Endometrial microvascular endothelial cells (primary cell): Measurements from ENCODE around the gene RUNX3. TPM values are rescaled to one million over a fixed set of nuclear protein-coding genes. Genes with fewer than 3 reads are reported as not detected.

ENCODE experiments used
- in situ Hi-C: cut with HindIII; loops from 2 replicates; pipeline ENCODE4 v1.10.0; 2017; ENCODE audit warnings: low sequenced_read_pairs, low pct_unique_long_range_greater_than_20kb; ENCODE audit errors: inconsistent ontology term
- total RNA-seq: library from RNA; depleted of rRNA; stranded (reverse); fragments of >200 nt; gene quantifications from one replicate; pipeline ENCODE4 v1.2.3, GENCODE V29; 2015; ENCODE audit errors: inconsistent ontology term

RUNX3 gene
- total RNA-seq, 1 donor from 2014 or later, result not detected

GRCh38 chr1:24920533-24920925 is 9.5 kb downstream of the RUNX3 start:
- in situ Hi-C loops, result no loop called here

- in situ Hi-C loops, result no loop called here
Measured at GRCh38 chr1:24919791-24920532, 10.1 kb downstream of the RUNX3 start.

DNA sequence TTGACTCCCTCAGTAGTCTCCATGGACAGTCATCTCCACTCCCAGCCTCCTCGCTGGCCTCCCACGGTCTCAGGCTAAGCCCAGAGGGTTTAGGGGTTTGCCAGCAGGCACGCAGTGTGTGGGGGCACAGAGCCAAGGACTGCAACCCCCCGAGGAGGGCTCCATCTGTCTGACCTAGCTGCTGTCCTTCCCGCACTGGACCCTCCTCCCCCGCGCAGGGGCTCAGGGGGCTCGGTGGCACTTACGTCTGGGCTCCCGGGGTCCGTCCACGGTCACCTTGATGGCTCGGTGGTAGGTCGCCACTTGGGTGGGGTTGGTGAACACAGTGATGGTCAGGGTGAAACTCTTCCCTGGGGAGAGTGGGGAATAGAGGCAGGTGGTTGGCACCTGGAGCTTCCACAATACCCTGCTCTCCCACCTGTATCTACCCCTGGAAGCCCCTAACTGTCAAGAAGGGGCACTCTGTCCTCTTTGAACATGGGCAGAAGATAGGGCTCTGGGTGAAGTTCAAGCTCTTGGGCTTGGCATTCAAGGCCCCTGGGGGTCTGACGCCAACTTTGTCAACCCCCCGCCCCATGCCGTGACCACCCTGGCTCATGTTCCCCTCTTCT is 11.0 kb downstream of the RUNX3 start:
- in situ Hi-C loops, result no loop called here

DNA sequence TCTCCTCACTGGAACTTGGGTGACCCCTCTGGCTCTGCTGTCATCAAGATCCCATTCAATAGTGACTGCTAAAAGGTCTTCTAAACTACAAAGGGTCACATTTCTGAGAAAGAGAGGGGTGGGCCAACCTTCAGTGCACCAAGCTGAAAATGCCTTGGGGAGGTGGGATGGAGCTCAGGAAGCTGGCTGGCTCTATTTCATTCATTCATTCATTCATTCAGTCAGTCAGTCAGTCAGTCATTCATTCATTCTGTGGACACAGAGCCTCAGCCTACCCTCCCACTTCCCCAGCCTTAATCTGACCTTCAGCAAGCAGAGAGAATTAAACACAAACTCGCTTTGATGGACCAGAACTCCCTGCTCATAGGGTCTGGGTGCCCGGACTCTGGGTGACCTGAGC is 11.7 kb downstream of the RUNX3 start:
- in situ Hi-C loops, result no loop called here

DNA sequence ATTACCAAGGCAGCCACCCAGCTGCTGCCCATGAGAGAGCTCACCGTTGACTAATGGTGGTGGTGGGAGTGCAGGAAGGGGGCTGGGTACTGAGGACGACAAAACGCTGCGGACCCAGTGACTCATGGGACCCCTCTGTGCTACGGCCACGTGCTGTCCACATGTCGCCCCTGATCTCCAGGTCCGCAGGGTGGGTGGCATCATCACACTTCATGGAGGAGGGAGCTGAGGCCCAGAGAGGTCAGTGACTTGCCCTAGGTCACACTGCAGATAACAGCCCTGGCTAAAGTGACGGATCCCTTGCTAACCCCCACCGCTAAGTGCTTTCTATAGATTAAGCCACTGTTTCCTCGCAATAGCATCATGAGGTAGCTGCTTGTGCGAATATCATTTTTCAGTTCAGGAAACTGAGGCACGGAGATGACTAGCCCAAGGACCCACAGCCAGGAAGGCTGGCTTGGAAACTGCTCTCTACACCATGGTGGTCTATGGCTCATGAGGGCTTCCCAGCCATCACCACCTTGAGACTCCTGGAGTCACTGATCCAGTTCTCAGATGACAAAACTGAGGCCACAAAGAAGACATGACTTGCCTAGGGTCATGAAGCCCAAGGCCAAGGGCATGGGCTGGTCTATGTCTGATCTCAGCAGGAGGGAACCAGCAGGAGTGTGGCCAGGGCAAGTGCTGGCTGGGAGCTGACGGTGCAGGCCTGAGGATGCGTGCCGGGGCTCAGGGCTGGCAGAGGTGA is 12.6 kb downstream of the RUNX3 start:
- in situ Hi-C loops, result no loop called here

GRCh38 chr1:24915816-24916602 is 14.1 kb downstream of the RUNX3 start:
- in situ Hi-C loops, result no loop called here

- in situ Hi-C loops, result no loop called here
Measured at GRCh38 chr1:24914226-24915069, 15.6 kb downstream of the RUNX3 start.

- in situ Hi-C loops, result no loop called here
Measured at GRCh38 chr1:24913616-24914225, 16.4 kb downstream of the RUNX3 start.

GRCh38 chr1:24913274-24913604 is 16.8 kb downstream of the RUNX3 start:
- in situ Hi-C loops, result no loop called here

DNA sequence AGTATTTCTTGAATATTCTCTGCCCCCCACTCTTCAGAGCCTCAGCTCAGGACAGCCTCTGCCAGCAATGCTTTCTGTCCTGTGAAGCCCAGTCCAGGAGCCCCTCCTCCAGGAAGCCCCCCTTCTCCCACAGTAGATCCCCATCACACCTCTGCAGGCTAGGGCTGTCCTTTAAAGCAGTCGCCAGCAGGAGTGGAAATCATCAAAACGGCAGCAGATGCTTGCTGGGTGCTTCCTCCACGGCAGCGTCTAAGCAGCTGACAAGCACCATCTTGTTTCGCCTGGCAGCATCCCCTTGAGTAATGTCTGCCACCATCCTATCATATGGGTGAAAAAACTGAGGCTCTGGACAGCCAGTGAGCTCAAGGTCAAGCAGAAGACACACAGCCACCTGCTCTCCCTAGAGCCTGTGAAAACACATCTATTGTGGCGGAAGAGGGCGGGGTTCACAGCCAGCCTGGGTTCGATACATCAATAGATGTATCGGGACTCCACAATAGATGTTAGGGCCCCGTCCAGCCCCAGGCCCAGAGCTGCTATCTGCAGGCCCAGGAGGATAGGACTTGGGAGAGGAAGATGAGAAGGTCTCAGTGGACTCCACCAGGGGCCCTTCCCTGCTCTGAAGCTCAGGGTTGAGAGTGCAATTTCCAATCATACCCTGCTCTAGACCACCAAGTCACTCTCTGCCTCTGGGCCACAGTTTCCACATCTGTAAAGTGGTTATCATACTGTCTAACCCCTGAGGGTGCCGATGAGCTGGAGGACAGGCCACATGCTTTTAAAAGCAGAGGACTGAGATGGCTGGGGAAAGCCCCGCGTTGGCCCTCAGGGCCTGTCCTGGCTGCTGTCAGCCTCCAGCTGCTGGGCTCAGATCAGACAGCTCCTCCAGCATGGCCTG is 17.5 kb downstream of the RUNX3 start:
- in situ Hi-C loops, result no loop called here

DNA sequence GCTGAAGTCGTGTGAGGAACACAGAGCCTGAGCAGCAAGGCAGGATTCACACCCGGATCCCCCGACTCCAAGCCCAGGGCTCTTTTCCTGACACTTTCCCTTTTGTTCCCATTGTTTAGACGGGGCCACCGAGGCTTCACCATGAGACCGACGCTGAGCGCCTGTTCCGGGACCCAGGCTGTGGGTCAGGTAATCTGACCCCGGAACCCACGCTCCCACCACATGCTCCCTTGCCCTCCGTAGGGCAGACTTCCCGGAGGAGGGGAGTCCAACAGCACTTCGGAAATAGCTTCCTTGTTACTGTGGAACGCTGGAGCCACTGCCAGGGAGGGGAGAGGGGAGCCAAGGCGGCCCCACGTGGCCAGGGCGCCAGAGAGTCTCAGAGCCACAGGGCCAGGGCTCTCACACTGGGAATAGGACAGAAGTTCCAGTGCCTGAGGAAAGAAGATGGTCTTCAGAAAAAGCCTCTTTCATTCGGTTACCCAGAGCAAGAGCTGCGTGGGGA is 18.4 kb downstream of the RUNX3 start:
- in situ Hi-C loops, result no loop called here

GRCh38 chr1:24910751-24911650 is 19.1 kb downstream of the RUNX3 start:
- in situ Hi-C loops, result no loop called here

- in situ Hi-C loops, result no loop called here
Measured at GRCh38 chr1:24910210-24910609, 19.9 kb downstream of the RUNX3 start.

DNA sequence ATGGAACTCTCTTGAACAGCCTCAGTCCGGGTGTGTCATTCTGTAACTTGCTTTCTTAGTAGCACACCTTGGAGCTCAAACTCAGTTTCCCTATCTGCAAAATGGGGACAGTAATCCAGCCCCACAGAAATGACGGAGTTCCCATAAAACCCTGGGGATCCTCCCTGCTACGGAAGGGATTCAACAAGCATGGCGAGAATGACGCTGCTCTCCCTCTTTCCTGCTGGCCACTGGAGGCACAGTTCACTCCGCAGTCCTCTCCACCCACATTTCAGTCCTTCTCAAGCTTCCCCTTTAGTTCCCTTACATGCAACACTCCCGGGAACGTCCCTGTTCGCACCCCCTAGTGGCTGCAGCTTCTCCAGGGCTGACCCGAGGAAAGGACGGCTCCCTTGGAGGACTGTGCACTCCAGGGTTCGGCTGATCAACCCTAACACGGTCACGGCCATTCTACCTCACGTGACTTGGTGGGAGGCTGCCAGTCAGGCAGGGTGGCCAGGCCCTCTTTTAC is 20.6 kb downstream of the RUNX3 start:
- in situ Hi-C loops, result no loop called here

DNA sequence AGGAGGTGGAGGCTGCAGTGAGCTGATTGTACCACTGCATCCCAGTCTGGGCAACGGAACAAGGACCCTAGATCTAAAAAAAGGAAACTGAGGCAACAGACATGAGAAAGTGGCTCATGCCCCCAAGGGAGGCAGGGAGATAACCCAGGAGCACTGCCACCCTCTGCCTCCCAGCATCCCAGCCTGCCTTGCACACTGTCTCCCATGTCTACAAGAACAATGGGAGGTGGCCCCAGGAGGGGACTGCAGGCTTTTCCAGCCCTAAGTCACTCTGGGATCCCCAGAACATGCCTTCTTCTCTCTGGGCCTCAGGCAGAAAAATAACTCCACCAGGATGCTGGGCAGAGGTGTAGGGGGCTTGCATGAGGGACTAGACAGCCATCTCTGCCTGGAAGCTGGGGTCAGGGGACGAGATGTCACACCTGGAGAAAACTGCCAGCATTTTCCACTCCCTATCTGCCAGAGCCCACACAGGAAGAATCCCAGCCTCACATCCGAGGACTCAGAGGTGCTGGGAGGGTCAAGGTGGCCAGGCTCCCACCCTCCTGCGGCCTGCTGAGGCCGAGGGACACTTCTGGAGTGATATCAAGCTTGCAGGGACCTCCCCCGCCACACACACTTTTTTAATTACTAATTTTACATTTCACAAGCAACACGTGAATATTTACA is 21.4 kb downstream of the RUNX3 start:
- in situ Hi-C loops, result no loop called here
